PC-9 (cell line): ENCODE results near the gene CCL24.

Experiments
- CTCF ChIP-seq: fragments of 200-600 bp; sonication (generic); conservative IDR thresholded peaks from 2 replicates; pipeline ENCODE4 v1.6.1; 2017; ENCODE audit warnings: mixed run types, antibody characterized with exemption, mild to moderate bottlenecking, moderate library complexity
- EZH2 ChIP-seq: fragments of 200-600 bp; sonication (generic); IDR thresholded peaks from 2 replicates; pipeline ENCODE4 v1.8.0; 2017; ENCODE audit warnings: antibody characterized with exemption, low read depth

GRCh38 chr7:75818472-75818871 is 4.9 kb upstream of the CCL24 start:
- TF ChIP-seq CTCF (no peak), EZH2 (no peak)
